HG03280 (cell line): ENCODE results near the gene FAM151A.
"Not testable (repeated sequence)": the region's sequence is repeated elsewhere in the genome, so short reads cannot be mapped to it uniquely, and the experiment has no call there.

Experiments
- ATAC-seq: cut with Tn5 transposase; IDR thresholded peaks from one replicate; pipeline ENCODE4 v1.9.1; 2021; ENCODE audit warnings: mild to moderate bottlenecking, moderate library complexity; ENCODE audit not compliant: unreplicated experiment

Gene FAM151A

GRCh38 chr1:54636461-54637446, 13.4 kb upstream of the FAM151A start:
- not testable (repeated sequence) for ATAC-seq

DNA sequence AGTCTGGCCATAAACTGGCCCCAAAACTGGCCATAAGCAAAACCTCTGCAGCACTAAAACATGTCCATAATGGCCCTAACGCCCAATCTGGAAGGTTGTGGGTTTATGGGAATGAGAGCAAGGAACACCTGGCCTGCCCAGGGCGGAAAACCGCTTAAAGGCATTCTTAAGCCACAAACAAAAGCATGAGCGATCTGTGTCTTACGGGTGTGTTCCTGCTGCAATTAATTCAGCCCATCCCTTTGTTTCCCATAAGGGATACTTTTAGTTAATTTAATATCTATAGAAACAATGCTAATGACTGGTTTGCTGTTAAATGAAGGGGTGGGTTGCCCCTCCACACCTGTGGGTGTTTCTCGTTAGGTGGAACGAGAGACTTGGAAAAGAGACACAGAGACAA, 12.5 kb upstream of the FAM151A start:
- ATAC-seq = not testable (repeated sequence)

- no peak for ATAC-seq
These were observed 3.9 kb upstream of the FAM151A start for GRCh38 chr1:54627196-54627595.

- no peak for ATAC-seq
These were observed 1.4 kb upstream of the FAM151A start for GRCh38 chr1:54624466-54625464.

DNA sequence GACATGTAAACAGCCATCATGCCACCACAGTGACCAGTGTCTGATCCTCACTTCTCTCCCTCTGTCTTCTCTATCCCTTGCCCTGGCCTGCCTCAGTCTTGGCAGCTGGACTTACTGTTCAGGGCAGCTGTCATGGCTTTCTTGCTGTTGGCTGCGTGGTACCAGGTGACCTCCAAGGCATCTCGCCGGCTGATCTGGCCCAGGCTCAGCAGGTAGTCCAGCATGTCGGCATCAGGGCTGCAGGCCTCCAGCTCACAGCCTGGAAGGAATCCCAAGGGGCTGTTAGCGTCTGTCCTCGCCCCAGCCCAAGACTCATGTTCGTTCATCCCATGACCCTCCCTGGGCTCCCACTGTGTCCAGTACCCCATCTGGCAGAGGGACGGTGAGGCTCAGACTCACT, 3.6 kb downstream of the FAM151A start:
- no peak for ATAC-seq

DNA sequence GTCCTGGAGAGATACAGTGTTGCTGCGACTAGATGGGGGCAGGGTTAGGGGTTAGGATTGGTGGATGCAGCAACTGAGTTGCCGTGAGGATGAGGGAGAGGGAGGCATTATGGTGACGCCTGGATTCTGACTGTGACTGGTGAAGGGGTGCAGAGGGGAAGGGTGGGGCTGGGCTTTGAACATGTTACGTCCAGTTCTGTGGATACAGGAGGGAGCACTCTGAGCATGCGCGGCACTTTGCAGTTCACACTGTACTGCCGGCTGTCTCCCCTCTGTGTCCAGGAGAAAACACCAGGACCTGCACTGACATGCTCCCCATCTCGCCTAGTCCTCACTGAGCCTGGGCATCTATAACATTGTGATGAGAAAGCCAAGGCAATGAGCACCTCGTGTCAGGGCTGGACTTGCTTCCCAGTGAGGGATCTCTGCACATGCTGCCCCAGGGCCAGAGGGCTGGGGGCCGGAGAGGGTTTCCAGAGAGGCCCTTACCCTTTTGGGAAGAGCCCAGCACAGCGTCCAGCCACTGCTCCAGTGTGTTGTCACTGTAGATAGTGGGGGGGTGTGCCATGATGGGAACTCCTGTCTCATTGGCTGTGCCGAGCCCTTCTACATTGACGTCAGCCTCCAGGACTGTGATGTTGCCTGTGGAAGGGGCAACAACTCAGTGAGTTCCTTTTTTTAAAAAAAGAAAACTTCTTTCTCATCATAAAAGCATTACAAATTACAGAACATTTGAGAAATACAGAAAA, 7.6 kb downstream of the FAM151A start:
- ATAC-seq = no peak

- no peak for ATAC-seq
These were observed 8.8 kb downstream of the FAM151A start for GRCh38 chr1:54614563-54614962.

DNA sequence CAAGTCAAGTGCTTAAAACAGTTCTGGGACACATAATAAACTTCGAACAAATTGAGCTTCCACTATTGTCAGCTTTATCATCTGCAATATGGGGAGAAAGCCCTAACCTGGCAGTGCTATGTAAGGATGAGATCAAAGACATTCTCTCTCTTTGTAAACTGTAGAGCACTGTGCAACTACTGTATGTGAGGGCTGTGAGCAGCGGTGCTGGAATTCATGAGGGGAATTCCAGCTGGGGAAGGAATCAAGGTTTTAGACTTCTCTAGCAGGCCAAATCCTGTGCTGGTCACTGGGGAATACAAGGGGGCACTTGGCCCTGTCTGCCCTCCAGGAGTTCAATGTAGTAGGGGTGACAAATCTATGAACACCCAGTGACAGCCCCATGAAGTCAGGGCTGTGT, 9.3 kb downstream of the FAM151A start:
- no peak for ATAC-seq

GRCh38 chr1:54611621-54612020, 11.7 kb downstream of the FAM151A start:
- ATAC-seq = no peak

DNA sequence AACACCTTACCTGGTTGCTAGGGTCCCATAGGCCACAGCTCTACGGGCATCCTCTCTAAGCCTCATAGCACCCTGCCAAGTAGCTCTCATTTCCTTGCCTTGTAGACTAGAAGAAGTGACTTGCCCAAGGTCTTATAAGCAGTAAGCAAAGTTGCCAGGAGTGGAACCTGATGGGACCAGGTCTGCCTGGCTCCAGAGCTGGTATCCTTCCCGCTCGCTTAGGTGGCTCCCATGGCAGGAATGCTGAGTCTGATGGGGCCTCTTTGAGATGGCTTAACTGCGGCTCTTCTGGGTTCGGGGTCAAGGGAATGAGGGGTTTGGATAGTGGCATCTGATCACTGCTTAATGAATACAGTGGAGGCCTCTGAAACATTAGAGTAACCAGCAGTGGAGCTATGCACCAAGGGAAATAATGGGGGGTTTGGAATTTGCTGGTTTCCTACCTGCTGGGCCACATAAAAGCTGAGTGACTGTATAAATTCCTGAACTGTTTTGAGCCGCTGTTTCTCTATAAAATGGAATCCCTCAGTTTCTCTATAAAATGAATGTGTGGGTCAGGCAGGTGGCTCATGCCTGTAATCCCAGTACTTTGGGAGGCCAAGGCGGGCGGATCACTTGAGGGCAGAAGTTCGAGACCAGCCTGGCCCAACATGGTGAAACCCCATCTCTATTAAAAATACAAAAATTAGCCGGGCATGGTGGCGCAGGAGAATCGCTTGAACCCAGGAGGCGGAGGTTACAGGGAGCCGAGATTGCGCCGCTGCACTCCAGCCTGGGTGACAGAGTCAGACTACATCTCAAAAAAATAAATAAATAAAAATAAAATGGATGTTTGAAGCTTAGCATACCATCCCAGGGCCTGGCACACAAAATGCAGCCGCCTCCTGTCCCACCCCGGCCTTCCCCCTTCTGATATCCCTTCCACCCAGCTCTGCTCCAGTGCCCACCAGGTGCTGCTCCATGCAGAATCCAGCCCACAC, 12.4 kb downstream of the FAM151A start:
- no peak for ATAC-seq

DNA sequence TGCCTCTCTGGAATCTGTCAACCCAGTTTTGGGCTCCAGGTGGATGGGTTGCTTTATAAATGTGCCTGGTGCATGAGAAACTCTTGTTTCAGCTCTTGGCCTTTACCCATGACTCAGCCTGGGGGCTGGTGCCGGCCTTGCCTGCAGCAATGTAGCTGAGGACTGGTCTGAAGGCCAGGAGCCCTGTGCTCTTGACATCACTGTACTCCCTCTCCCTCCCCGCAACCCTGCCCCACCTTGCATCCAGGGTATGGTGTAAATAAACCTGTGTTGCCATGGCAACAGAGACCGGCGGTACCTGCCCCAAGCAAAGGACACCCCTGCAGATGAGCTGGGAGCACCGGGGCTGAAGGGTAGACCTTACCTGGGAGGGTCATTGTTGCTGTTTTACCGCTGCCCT, 13.3 kb downstream of the FAM151A start:
- no peak for ATAC-seq

- ATAC-seq = no peak
These were observed 13.9 kb downstream of the FAM151A start for GRCh38 chr1:54609301-54609921.

- no peak for ATAC-seq
These were observed 14.6 kb downstream of the FAM151A start for GRCh38 chr1:54608566-54609230.

DNA sequence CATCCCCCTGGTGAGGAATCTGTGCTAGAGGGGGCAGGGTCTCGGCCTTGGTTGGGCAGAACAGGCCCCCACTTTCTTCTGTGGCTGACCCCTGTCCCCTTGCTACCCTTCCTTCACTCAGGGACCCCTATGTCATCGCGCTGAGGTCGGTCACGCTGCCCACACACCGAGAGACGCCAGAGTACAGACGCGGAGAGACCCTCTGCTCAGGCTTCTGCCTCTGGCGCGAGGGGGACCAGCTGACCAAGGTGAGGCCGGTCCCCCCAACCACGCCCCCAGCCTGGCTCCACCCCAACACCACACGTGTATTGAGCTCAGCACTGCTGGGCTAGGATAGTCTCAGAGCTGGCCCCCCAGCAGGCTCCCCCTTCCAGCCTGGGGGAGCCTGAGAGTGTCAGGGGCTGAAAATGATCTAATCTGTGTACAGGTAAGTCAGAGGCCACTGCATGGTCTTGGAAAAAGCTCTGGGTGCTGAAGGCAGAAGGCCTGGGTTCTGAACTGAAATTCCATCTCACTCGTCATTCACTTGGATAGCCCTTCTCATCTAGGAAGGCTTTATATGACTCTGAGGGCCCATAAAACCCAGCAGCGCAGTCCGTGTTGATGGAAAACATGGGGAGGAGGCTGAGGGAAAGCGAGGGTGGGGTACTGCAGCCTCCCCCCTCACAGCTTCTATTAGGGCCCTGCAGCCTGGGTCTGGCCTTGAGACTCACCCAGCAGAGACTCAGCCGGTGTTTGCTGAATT, 15.3 kb downstream of the FAM151A start:
- no peak for ATAC-seq

DNA sequence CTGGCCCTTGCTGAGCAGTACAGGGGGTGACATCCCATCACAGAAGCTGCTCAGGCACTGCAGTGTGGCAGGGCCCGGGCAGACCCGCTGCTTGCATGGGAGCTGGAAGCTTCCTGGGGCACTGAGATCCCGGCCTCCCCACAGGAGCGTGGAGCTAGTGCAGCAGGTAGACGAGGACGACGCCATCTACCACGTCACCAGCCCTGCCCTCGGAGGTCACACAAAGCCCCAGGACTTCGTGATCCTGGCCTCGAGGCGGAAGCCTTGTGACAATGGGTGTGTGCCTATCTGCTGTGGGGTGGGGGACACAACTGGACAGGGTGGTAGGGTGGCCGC, 16.4 kb downstream of the FAM151A start:
- no peak for ATAC-seq

DNA sequence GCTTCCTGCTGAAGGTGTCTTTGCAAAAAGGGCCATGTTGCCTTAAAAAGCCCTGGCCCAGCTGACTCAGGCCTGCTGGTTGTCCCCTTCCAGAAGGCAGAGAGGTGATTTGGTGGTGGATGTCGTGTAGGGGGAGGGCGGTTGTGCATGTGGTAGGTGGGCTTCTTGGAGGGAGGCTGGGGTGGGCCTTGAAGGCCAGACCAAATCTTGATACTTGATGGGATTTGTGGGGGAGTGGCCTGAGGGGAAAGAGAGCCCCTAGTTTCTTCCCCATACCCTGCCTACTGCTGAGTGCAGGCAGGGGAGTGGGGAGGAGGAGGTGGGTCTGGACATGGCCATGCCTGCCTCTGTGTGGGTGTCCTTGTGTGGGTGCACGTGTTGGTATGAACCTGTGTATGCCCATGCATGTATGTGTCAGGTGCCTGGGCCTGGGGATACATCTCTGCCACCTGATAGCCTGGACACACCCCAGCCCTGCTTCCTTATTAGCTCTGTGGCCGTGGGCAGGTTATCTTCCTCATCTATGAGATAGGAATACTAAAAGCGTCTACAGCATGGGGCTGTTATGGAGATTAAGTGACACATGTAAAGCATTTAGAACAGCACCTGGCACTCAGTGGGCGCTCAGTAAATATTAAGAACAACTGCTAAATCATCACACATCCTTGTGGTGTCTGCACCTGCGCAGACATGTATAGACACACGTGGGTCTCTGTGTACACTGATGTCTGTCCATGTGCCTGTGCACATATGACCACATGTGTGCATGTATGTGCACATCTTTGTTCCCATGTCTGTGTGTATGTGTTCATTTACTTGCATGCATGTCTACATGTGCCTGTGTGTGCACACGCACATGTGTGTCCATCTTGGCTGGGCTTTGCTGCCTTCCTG, 17.0 kb downstream of the FAM151A start:
- ATAC-seq = no peak
